ENCODE measurements around the gene RPP25.

DNA sequence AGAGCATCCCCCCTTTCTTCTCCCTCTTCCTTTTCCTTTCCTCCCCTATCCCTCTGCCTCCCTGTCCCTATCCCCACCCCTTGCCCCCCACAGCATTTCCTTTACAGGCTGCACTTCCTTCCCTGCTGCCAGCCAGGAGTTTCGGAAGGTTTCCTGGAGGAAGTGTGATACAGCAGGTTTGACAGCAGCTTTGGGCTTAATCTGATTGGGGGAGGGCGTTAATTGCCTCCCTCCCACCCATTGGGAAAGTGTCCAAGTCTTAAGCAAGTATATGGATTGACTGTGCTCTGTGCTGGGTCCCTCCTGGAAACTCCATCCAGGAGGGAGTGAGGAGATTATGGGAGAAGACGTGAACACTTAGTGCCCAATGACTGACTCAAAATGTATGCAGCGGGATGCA is 40.6 kb upstream of the RPP25 start:
- TF ChIP-seq, protein P1, sequence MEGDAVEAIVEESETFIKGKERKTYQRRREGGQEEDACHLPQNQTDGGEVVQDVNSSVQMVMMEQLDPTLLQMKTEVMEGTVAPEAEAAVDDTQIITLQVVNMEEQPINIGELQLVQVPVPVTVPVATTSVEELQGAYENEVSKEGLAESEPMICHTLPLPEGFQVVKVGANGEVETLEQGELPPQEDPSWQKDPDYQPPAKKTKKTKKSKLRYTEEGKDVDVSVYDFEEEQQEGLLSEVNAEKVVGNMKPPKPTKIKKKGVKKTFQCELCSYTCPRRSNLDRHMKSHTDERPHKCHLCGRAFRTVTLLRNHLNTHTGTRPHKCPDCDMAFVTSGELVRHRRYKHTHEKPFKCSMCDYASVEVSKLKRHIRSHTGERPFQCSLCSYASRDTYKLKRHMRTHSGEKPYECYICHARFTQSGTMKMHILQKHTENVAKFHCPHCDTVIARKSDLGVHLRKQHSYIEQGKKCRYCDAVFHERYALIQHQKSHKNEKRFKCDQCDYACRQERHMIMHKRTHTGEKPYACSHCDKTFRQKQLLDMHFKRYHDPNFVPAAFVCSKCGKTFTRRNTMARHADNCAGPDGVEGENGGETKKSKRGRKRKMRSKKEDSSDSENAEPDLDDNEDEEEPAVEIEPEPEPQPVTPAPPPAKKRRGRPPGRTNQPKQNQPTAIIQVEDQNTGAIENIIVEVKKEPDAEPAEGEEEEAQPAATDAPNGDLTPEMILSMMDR (IDR thresholded peaks at IDR 0.05): no peak
- TF ChIP-seq POLR2A (IDR thresholded peaks at IDR 0.05): no peak

All from heart left ventricle (tissue), 13 donors.